GM08714 (cell line): ENCODE measurements around the gene SYP.
A peak's percentile ranks its signal among the peaks of the same experiment; 100 is the strongest.

Source experiments
- H3K4me3 ChIP-seq: fragments of 200-500 bp; sonication (Bioruptor generic); 2 replicates; pipeline ENCODE4 v1.5.1; 2014; ENCODE audit warnings: mild to moderate bottlenecking, low read length, inconsistent platforms
- ZNF274 ChIP-seq: IDR thresholded peaks from 2 replicates; pipeline ENCODE4 v1.6.1; 2012; ENCODE audit warnings: mild to moderate bottlenecking, low read depth, low read length

Gene SYP

DNA sequence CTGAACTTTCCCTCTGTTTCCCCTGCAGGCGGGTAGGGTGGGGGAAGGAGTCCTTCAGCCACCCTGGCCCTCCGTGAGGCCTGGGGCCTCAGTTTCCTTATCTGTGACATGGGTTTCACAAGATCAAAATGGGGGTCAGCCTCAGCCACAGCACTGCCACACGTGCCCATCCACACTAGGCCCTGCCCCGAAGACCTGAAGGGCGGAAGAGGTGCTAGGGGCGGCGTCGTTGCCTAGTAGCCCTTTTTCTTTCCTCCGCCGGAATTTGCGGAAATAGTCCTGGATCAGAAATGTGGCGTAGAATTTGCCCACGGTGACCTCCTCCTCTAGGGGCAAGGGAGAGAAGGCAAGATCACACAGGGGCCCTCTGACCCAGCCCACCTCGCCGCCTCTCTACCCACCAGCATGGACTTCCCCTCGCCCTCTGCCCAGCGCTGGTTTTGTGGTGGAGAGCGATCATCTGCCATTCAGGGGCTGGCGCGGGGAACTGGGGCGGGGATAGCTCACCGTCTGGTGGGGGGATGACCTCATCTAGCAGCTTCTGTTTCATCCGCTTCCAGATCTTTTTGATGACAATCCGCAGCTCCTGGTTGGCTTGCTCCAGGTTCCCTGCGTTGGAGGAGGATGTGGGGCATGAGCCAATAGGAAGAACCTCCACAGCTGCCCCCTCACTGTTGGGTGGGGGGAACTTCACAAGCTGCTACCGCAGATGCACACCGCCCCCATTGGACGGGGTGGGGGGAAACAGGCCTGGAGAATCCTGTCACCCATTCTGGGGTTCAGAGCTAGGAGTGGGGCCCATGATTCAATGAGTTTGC is 9.7 kb upstream of the SYP start:
- H3K4me3 ChIP-seq, result no peak overlapping the region
- TF ChIP-seq ZNF274, result no peak

DNA sequence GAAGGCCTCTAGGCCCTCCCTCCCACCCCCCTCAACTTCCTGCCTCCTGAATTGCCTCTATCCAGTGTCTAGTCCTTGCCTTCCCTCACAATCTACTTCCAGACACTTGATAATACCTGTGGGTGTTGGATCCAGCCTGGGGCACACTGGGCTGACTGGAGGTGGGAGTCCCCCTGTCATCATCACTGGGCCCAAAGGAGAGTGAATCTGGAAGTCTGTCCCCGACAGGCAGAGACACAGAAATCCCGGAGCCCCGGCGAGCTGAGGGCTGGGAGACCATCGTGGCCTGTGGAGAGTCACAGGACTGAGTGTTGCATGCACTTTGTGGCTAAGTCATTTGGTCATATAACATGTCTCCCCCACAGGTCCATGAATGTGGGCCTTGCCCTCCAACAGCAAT is 8.4 kb upstream of the SYP start:
- H3K4me3 ChIP-seq, result no peak overlapping the region
- TF ChIP-seq ZNF274, result no peak

DNA sequence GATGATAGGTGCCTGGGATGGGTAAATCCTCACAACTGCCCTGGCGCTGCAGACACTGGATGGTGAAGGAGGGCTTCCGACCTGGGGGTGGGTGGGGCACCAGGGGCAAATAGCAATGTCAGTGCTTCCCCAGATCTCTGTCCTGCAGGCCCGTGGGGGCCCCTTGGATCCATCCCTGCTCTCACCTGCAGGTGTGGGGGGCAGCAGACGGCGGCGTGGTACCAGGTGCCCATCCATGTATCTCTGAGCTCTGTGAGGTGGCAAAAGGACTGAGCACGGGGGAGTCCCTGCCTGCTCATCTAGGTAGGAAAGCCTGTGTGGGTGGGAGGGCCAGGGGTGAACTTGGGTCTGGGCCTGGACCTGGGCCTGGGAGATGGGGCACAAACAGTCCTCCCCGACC is 6.5 kb upstream of the SYP start:
- TF ChIP-seq ZNF274, result no peak
- no peak overlapping the region for H3K4me3 ChIP-seq

DNA sequence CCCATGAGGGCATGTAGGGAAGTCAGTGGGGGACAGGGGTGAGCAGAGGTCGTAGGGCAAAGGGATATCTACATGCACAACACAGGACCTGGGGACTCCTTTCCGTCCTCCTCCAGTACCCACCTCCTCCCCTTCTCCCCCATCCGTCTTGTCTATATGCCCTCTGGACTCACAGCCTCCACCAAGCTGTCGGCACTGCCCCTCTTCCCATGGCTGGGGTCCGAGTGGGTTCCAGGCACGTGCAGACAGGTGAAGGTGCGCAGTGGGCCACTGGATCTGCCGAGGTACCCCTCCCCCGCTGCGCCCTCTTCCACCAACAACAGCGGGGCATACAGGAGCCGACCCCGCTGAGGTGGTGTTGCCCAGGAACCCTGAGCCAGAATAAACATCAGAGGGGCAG is 5.5 kb upstream of the SYP start:
- no peak for TF ChIP-seq ZNF274

DNA sequence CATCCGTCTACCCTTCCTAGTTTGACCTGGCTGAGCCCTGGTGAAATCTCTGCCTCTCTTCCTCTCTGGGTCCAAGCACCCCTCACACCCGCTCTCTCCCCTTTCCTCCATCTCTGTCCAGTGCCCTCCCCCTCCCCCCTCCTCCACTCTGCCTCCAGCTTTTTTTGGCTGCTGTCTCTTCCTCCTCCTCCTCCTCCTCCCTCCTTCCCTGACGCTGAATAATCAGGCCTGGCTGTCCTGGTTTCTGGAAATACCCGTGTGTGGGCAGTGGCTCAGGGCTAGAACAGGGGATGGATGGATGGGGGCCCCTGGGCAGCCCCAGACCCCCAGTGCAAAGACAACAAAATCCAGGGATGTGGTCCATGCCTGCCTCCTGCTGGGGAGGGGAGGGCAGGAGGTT is 4.7 kb upstream of the SYP start:
- TF ChIP-seq ZNF274, result no peak
- no peak overlapping the region for H3K4me3 ChIP-seq

More for the DNA sequence above, 5.5 kb upstream of the SYP start:
- no peak overlapping the region for H3K4me3 ChIP-seq

DNA sequence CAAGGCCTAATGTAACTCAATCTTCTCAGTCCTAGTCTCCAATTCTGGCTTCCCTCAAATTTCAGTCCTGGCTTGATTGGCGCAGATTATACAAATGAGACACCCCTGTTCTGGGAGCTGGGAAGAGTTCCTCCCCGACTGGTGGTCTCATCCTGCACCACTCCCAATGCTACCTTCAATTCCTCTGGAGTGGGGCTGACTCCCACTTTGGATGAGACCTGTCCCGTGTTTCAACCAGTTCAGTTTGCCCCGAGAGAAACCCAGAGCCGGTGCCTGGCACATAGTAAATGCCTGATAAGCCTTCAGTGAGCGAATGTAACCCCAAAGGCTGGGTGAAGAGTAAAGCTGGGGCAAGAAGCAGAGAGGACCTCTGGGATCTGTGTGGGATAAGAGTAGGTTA is 4.0 kb upstream of the SYP start:
- no peak for TF ChIP-seq ZNF274
- H3K4me3 ChIP-seq, result no peak overlapping the region

DNA sequence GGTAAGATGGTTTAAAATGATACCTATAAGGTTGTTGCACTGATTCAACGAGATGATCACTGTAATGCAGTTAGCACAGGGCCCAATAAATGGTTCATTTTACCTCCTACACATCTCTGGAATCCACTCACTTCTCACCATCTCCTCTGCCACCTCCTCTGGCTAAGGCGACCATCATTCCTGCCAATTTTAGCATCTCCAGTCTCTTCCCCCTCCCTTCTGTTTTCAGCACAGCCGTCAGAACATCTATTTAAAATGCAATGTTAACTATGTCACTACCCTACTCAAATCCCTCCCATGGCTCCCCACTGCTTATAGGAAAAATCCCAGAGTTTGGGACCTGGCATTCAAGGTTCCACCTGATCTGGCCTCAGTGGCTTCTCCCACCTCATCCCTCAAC is 3.5 kb upstream of the SYP start:
- H3K4me3 ChIP-seq, result no peak overlapping the region
- no peak for TF ChIP-seq ZNF274

DNA sequence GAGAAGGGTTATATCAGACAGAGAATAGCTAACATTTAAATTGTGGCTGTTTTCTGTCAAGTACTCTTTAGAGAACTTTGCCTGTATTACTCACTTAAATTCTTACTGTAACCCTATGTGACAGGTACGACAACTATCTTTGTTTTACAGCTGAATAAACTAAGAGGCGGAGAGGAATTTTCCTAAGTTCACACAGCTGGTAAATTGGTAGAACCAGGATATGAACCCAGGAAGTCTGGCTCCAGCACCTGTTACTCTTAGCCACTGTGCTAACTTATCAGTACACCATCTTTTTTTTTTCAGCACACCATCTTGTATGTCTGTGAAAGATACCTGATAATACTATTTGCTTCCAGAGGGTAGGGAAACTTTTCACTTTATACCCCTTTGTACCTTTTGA is 2.0 kb upstream of the SYP start:
- no peak for TF ChIP-seq ZNF274

DNA sequence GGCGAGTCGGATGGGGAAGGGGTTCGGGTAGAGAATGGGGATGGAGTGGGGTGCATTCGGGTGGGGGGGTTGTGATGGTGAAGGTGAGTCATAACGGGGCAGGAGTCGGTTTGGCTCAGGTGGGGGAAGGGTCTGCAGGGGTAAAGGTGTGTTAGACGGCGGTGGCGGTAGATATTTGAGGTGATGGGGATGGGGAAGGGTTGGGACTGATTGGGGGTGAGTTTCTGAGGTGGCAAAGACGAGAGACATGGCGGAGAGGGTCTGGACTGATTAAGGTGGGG is 738 bp downstream of the SYP start:
- H3K4me3 ChIP-seq, result no peak overlapping the region
- TF ChIP-seq ZNF274, result no peak

More for the DNA sequence above, 2.0 kb upstream of the SYP start:
- no peak overlapping the region for H3K4me3 ChIP-seq

DNA sequence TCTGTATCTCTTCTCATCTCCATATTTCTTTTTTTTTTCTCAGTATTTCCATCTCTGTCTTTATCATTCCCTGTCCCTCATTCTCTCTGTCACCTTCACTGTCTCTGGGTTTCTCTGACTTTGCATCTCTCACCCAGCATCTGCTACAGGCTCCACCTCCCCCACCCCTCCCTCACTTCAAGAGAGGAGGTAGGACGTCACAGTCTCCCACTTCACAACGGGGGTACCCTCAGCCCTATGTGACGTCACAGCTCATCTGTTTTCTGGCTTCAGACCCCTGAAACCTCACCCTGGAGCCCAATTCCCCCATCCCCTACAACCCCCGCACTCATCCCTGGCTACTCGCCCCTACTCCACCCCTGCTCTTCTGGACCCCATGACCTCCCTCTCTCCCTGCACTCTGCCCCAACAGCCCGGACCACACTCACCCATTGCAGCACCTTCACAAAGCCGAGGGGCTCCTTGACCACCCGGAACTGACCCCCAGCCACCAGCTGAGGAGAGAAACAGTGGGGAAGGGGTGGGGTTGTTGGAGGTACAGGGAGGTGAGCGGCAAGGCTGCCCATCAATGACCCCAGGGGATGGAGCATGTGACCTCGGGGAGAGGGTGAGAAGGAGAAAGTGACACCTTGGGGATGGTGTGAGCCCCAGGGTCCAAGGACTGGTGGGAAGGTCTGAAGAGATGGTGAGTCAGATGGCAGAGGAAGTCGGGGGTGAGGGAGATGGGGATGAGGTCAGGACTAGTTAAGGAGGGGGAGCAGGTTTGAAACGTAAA is 1.3 kb downstream of the SYP start:
- H3K4me3 ChIP-seq, result no peak overlapping the region
- TF ChIP-seq ZNF274, result no peak

DNA sequence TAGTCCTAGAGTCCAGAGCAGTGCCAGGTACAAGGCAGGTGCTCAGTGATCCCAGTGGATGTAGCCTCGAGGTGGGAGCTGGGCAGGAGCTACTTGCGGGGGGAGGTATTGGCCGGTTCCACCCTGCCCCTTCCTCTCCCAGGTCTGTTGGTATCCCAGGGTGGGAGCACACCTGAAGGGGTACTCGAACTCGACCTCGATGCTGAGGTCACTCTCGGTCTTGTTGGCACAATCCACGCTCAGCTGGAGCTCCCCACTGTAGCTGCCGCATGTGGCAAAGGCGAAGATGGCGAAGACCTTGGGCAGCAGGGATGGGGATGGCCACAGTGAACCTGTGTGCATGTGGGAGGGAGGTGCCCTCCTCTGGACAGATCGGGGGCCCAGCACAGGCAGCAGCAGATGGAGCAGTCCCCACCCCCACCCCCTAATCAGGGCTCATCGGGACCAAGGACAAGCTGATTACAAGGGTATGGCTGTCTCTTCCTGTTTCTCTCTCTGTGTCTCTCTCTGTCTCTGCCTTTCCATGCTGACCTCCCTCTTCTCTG is 2.4 kb downstream of the SYP start:
- H3K4me3 ChIP-seq, result no peak overlapping the region
- TF ChIP-seq ZNF274, result no peak

DNA sequence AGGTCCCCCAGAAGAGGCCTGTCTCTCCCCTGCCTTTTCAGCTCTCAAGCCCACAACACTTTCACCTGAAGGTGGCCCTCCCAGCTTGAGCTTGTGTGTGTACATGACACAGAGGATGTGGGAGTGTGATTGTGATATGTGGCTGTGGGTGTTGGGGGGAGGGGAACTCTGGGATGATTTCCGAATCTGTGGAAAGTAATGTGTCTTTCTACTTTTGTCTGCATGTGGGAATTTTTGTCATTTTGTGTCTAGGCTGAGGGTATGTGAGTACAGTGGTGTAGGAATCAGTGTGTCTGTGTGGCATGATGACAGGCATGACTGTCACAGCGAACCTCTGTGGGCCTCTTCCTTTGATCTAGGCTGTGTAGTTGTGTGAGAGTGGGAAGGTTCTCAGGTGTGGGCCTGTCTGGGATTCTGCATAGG is 6.4 kb downstream of the SYP start:
- no peak overlapping the region for H3K4me3 ChIP-seq
- no peak for TF ChIP-seq ZNF274

DNA sequence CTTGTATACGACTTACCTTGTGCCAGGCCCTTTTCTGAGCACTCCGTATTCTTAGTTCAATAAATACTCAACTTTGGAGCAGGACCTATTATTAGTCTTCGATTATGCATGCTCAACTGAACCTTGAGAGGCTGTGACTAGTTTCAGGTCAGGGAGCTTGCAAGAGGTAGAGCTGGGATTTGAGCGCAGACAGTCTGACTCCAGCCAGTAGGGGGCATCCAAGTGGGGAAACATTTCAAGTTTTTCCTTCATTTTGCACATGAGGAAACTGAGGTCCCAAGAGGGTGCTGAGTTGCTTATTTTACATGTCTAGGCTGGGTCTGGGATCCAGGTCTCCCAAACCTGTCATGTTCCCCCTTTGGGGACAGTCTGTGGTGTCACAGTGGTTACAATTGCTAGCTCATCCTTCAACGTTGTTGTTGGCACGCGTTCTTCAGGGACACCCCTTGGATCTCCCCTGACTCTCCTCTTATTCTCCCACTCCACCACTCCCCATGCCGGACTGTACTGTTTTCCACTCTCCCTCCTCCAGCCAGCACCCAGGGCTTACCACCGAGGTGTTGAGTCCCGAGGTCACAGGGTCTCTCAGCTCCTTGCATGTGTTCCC is 7.2 kb downstream of the SYP start:
- H3K4me3 ChIP-seq, result no peak overlapping the region
- TF ChIP-seq ZNF274, result no peak

DNA sequence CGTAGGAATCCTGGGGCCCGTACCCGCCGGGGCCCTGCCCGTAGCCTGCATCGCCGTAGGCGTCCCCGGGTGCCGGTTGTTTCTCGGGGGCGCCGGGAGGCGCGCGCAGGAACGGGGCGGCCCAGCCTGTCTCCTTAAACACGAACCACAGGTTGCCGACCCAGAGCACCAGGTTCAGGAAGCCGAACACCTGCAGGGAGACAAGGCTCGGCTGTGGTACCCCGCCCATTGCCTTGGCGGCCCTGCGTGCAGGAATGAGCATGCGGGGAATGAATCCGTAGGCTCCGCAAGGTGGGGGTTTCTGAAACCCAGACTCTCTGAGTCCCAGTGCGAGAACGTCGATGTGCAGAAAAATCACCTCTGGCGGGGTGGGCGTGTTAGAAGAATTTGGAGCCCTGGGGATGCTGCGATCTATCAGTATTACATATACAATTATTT is 8.4 kb downstream of the SYP start:
- H3K4me3 ChIP-seq, result peak overlapping the region; percentile 61
- TF ChIP-seq ZNF274, result no peak
